ENCODE results near the gene CMTM6.

The CMTM6 gene

GRCh38 chr3:32510075-32510724 is 7.5 kb upstream of the CMTM6 start:
- Mint-ChIP-seq H3K36me3 (no peaks in the 10 kb centered on the region), H3K9me3 (ENCODE audit: low read depth) (no peaks in the 10 kb centered on the region), H3K27ac (no peak overlapping the region), H3K27me3 (no peaks in the 10 kb centered on the region), H3K4me1 (ENCODE audit: low read depth) (no peaks in the 10 kb centered on the region), H3K4me3 (no peak overlapping the region)

GRCh38 chr3:32508711-32509110 is 6.1 kb upstream of the CMTM6 start:
- H3K27ac Mint-ChIP-seq: no peak overlapping the region
- no peaks in the 10 kb centered on the region for H3K27me3 Mint-ChIP-seq
- H3K4me1 Mint-ChIP-seq (ENCODE audit: low read depth): no peaks in the 10 kb centered on the region
- H3K36me3 Mint-ChIP-seq: no peaks in the 10 kb centered on the region
- no peaks in the 10 kb centered on the region for H3K9me3 Mint-ChIP-seq (ENCODE audit: low read depth)
- no peak overlapping the region for H3K4me3 Mint-ChIP-seq

GRCh38 chr3:32506466-32506865 is 3.8 kb upstream of the CMTM6 start:
- H3K4me3 Mint-ChIP-seq: no peak overlapping the region
- H3K9me3 Mint-ChIP-seq (ENCODE audit: low read depth): no peaks in the 10 kb centered on the region
- H3K4me1 Mint-ChIP-seq (ENCODE audit: low read depth): peaks cover 10% of the 10 kb centered on the region
- H3K27ac Mint-ChIP-seq: no peak overlapping the region
- no peaks in the 10 kb centered on the region for H3K36me3 Mint-ChIP-seq
- no peaks in the 10 kb centered on the region for H3K27me3 Mint-ChIP-seq

- H3K9me3 Mint-ChIP-seq (ENCODE audit: low read depth): no peaks in the 10 kb centered on the region
- peaks cover 34% of the 10 kb centered on the region for H3K4me1 Mint-ChIP-seq (ENCODE audit: low read depth)
- H3K36me3 Mint-ChIP-seq: no peaks in the 10 kb centered on the region
- H3K4me3 Mint-ChIP-seq: peak overlapping the region; percentile 99
- H3K27ac Mint-ChIP-seq: peak overlapping the region; percentile 95
- no peaks in the 10 kb centered on the region for H3K27me3 Mint-ChIP-seq
These were observed 264 bp upstream of the CMTM6 start for GRCh38 chr3:32502946-32503286.

- Mint-ChIP-seq H3K27me3 (no peaks in the 10 kb centered on the region), H3K4me1 (ENCODE audit: low read depth) (peaks cover 35% of the 10 kb centered on the region)
These were observed 902 bp downstream of the CMTM6 start for GRCh38 chr3:32501783-32502117.

GRCh38 chr3:32500880-32501782 is 1.5 kb downstream of the CMTM6 start:
- no peaks in the 10 kb centered on the region for H3K9me3 Mint-ChIP-seq (ENCODE audit: low read depth)
- H3K27me3 Mint-ChIP-seq: no peaks in the 10 kb centered on the region
- H3K36me3 Mint-ChIP-seq: peaks cover 4% of the 10 kb centered on the region
- peaks cover 41% of the 10 kb centered on the region for H3K4me1 Mint-ChIP-seq (ENCODE audit: low read depth)
- H3K4me3 Mint-ChIP-seq: peak overlapping the region; percentile 99
- peak overlapping the region; percentile 47 for H3K27ac Mint-ChIP-seq

More at GRCh38 chr3:32501783-32502117, 902 bp downstream of the CMTM6 start:
- peaks cover under 1% of the 10 kb centered on the region for H3K36me3 Mint-ChIP-seq
- H3K27ac Mint-ChIP-seq: peak overlapping the region; percentile 93
- peak overlapping the region; percentile 99 for H3K4me3 Mint-ChIP-seq
- H3K9me3 Mint-ChIP-seq (ENCODE audit: low read depth): no peaks in the 10 kb centered on the region

GRCh38 chr3:32500231-32500630 is 2.4 kb downstream of the CMTM6 start:
- no peaks in the 10 kb centered on the region for H3K27me3 Mint-ChIP-seq
- no peaks in the 10 kb centered on the region for H3K9me3 Mint-ChIP-seq (ENCODE audit: low read depth)
- H3K4me3 Mint-ChIP-seq: peak overlapping the region; percentile 99
- peaks cover 47% of the 10 kb centered on the region for H3K4me1 Mint-ChIP-seq (ENCODE audit: low read depth)
- no peak overlapping the region for H3K27ac Mint-ChIP-seq
- H3K36me3 Mint-ChIP-seq: peaks cover 4% of the 10 kb centered on the region

GRCh38 chr3:32499585-32499984 is 3.1 kb downstream of the CMTM6 start:
- Mint-ChIP-seq H3K36me3 (peaks cover 4% of the 10 kb centered on the region), H3K9me3 (ENCODE audit: low read depth) (no peaks in the 10 kb centered on the region), H3K27ac (peak overlapping the region; percentile 1), H3K4me3 (no peak overlapping the region), H3K27me3 (no peaks in the 10 kb centered on the region), H3K4me1 (ENCODE audit: low read depth) (peaks cover 48% of the 10 kb centered on the region)

- H3K27ac Mint-ChIP-seq: no peak overlapping the region
- H3K4me1 Mint-ChIP-seq (ENCODE audit: low read depth): peaks cover 48% of the 10 kb centered on the region
- no peaks in the 10 kb centered on the region for H3K9me3 Mint-ChIP-seq (ENCODE audit: low read depth)
- H3K4me3 Mint-ChIP-seq: no peak overlapping the region
- H3K27me3 Mint-ChIP-seq: no peaks in the 10 kb centered on the region
- peaks cover 4% of the 10 kb centered on the region for H3K36me3 Mint-ChIP-seq
These were observed 3.7 kb downstream of the CMTM6 start for GRCh38 chr3:32498992-32499391.

- H3K4me1 Mint-ChIP-seq (ENCODE audit: low read depth): peaks cover 48% of the 10 kb centered on the region
- peaks cover 4% of the 10 kb centered on the region for H3K36me3 Mint-ChIP-seq
- H3K9me3 Mint-ChIP-seq (ENCODE audit: low read depth): no peaks in the 10 kb centered on the region
- no peaks in the 10 kb centered on the region for H3K27me3 Mint-ChIP-seq
- H3K4me3 Mint-ChIP-seq: no peak overlapping the region
- no peak overlapping the region for H3K27ac Mint-ChIP-seq
These were observed 4.4 kb downstream of the CMTM6 start for GRCh38 chr3:32498252-32498651.

GRCh38 chr3:32495609-32496008 is 7.0 kb downstream of the CMTM6 start:
- H3K4me1 Mint-ChIP-seq (ENCODE audit: low read depth): peaks cover 32% of the 10 kb centered on the region
- peak overlapping the region; percentile 4 for H3K27ac Mint-ChIP-seq
- no peak overlapping the region for H3K4me3 Mint-ChIP-seq
- peaks cover 6% of the 10 kb centered on the region for H3K36me3 Mint-ChIP-seq
- H3K27me3 Mint-ChIP-seq: no peaks in the 10 kb centered on the region
- H3K9me3 Mint-ChIP-seq (ENCODE audit: low read depth): no peaks in the 10 kb centered on the region

- Mint-ChIP-seq H3K9me3 (ENCODE audit: low read depth) (no peaks in the 10 kb centered on the region), H3K27ac (no peak overlapping the region), H3K27me3 (no peaks in the 10 kb centered on the region), H3K36me3 (peaks cover 6% of the 10 kb centered on the region), H3K4me3 (no peak overlapping the region), H3K4me1 (ENCODE audit: low read depth) (peaks cover 27% of the 10 kb centered on the region)
These were observed 7.6 kb downstream of the CMTM6 start for GRCh38 chr3:32495085-32495484.

- H3K36me3 Mint-ChIP-seq: peaks cover 6% of the 10 kb centered on the region
- no peaks in the 10 kb centered on the region for H3K27me3 Mint-ChIP-seq
- peaks cover 18% of the 10 kb centered on the region for H3K4me1 Mint-ChIP-seq (ENCODE audit: low read depth)
- H3K9me3 Mint-ChIP-seq (ENCODE audit: low read depth): no peaks in the 10 kb centered on the region
- H3K27ac Mint-ChIP-seq: no peak overlapping the region
- no peak overlapping the region for H3K4me3 Mint-ChIP-seq
These were observed 8.9 kb downstream of the CMTM6 start for GRCh38 chr3:32493437-32494414.

GRCh38 chr3:32492684-32493436 is 9.8 kb downstream of the CMTM6 start:
- Mint-ChIP-seq H3K4me1 (ENCODE audit: low read depth) (peaks cover 16% of the 10 kb centered on the region), H3K27me3 (no peaks in the 10 kb centered on the region), H3K27ac (no peak overlapping the region), H3K9me3 (ENCODE audit: low read depth) (no peaks in the 10 kb centered on the region), H3K36me3 (peaks cover 6% of the 10 kb centered on the region), H3K4me3 (no peak overlapping the region)

Measured in activated naive CD8-positive, alpha-beta T cell (primary cell).